ENCODE data around the gene L1CAM.

The L1CAM gene

DNA sequence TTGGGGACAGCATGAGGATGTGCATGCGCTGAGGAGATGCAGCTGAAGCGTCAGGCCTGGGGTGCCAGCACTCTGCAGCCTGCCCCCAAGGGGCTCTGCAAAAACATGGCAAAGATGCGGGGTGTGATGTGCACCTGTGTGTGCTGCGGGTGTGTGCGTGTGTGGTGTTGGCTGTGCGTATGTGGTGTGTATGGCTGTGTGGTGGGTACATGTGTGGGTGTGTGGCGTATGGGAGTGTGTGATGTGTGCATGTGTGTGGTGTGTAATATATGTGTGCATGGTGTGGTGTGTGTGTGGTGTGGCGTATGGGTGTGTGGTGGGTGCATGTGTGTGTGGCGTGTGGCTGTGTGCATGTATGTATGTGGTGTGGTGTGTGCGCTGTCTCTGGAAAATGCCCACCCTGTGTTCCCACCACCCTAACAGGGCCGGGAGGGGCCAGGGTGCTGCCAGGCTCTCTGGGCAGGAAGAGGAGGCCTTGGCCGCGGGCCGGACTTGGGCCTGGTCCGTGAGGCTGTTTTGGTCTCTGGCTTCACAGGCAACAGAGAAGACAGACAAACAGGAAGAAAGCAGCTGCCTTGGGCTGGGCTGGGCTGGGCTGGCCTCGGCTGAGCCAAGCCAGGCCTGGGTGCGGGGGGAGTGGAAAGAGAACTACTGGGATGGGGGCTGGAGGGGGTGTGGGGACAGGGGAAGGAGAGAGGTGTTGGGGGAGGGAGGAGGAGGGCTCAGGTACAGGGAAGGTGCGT lies 17.4 kb upstream of the L1CAM start:
- no peak for DNase-seq

DNA sequence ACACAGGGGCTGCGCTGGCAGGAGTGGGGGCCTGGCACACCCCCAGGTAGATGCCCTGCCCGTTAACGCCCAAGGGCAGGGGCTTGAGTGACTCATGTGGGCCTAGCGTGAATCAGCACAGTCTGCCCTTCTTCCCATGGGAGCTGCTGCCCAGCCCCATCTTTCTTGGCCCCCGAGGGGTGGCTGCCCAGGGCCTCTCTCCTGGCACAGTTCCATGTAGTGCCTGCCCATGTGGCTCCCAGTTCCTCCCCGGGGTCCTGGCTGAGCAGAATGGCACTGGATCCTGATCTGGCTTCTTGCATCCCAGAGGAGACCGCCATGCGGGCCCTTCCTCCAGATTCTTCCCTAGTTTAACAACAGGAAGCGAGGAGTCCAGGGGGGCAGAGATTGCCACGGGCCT lies 16.4 kb upstream of the L1CAM start:
- no peak for DNase-seq

DNA sequence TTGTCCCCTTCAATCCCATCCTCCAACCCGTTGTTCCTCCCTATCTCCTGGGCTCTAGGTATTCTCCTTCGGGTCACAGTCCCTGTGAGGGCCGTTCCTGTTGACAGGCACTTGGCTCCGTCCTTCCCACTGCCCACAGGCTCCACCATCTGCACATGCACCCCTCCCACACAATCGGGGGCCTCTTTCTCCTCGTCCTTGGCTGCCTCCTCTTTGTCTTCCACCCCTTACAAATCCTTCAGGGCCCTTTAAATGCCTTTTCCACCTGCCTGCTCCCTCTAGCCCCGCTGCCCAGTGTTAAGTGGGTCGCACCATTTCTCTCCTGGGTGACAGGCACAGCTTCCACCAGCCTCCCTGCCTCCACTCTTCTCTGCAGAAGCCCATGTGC lies 15.8 kb upstream of the L1CAM start:
- DNase-seq: no peak

DNA sequence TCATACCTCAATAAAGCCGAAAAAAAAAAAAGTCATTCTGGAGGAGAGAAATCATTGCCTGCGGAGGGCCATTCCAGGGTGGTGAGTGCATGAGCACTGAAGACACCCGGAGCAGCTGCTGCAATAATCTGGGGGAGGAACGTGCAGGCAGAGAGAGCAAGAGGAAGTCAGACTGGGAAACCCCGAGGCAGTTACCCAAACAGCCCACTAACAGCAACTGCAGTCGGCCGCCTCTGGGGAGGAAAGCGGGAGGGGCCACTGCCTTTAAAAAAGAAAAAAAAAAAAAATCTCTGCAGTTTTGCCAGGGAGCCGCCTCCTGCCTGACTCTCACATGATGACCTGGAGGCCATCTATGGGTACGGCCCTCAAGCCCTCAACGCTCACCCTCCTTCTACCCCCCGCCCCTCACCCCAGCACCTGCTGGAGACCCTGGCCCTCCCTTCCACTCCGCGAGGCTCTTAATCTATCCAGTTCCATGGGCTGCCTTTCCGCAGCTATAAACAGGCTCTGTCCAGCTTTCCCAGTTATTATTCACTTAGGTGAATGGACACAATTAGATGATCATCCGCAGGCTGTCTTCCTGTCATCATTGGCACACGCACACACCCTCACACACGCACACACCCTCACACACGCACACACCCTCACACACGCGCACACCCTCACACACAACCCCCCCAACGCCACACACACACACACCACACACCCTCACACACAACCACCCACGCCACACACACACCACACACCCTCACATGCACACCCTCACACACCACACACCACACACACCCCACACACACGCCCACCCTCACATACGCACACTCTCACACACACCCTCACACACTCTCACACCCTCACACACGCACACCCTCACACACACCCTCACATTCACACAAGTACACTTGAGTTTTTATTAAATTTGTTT lies 15.1 kb upstream of the L1CAM start:
- no peak for DNase-seq

DNA sequence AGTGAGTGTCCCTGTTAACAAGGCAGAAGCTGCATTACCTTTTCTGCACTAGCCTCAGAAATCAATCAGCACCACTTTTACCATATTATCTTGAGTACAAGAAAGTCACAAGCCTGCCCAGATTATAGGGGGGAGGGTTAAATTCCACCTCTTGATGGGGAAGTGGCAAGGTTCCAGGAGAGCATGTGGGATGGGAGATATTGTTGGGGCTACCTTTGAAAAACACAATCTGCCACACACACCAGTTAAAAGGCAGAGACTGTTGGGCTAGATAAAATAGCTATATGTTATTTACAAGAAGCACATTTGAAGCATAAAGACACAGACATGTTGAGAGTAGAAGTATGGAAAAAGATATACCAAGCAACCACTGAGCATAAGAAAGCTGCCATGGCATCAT lies 11.9 kb upstream of the L1CAM start:
- no peak for DNase-seq

DNA sequence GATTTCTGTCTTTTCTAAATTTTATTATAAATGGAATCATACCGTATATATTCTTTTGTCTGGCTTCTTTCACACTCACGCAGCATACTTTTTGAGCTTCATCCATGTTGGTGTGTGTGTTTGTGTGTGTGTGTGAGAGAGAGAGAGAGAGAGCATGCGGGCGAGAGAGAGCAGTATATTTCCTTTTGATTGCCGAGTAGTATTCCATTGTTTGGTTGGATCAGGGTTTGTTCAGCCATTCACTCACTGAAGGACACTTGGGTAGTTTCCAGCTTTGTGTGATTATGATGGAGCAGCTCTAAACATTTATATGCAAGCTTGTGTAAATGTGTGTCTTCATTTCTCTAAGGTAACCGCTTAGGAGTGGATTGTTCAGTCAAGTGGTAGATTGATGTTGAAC lies 3.1 kb upstream of the L1CAM start:
- no peak for DNase-seq

DNA sequence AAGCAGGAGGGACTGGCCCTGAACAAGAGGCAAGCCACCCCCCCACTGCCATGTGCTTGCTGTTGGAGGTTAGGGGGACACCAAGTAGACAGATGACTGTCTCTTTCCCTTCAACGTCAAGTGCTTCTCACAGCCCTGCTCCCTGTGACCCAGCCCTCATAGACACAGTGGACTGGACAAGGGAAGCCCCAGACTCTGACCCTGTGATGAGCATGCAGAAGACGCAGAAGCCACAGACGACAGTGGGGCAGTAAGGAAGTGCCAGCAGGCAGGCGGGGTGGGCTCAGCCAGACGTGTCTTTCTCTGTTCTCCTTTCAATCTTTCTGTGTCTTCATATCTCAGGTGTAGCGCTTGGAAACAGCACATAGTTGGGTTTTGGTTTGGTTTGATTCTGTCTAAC lies 2.4 kb upstream of the L1CAM start:
- DNase-seq: no peak

DNA sequence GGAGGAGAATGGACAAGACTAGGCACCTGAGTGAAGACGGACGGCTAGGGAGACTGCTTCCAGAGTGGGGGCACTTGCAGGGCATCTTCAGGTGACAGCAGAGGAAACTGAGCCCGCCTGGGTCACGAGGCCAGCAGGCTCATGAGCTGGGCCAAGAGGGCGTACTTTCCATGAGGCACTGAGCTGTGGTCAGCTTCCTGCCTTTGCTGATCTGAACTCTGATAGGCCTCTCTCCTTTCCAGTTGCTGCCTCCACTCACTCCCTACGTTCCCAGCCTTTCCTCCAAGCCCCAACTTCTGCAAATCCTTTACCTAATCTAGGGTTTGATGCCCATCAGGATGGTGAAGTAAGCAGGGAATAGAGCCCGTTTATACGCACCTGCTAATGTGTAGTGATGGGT lies 1.4 kb upstream of the L1CAM start:
- no peak for DNase-seq

DNA sequence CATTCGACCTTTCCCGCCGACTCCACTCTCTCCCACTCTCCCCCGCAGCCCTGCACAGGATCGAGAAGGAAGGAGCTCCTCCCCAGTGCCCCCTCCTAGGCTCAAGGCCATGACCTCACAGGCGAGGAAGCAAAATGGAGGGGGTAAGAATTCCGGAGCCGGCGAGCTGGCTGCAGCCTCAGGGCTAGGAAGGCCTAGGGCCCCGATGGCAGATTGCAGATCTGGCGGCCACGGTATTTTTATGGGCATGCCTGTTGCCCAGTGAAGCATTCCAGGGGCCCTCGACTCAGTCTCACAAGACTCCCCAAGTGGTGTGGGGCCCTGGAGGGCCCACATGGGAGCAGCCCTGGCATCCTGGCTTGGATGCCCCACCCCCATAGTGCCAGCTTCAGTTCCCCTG lies 942 bp upstream of the L1CAM start:
- no peak for DNase-seq

DNA sequence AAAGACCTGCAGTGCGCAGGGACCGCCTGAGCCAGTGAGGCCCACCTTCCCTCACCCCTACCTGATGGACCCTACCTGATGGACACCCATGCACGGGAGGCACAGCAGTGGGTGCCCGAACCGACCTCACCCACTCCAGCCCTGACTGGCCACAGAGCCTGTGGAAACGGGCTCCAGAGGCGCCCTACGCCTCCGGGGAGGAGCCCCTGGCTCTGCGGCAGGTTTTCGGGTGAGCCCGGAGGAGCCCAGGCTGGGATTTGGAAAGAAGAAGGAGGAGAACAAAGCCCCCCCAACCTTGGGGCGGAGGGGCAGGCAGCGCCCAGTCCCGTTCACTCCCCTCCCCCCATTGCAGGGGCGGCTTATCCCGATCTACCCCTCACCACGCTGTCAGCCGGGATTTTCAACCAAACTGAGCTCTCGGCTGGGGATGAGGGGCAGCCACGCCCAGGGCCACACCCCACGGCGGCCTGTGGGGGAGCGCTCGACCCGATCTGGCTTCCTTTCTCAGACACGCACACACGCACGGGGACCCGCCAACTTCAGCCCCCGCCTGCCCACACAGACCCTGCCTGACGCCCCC lies 675 bp downstream of the L1CAM start:
- no peak for DNase-seq

DNA sequence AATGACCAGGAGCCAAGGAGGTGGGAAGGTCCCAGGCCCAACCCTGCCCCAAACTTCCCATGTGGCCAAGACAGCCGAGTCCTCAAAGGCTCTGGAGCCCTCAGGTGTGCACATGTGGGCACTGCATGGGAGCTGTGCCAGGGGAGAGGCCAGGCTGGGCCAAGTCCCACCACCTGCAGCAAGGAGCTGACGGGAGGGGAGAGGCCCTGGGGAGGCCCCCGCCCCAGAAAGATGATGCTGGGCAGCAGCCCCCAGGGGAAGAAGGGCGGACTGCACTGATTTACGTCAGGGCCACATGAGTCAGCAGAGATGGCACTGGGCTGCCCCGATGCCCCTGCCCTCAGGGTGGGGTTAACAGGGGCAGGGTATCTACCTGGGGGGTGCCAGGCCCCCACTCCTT lies 1.4 kb downstream of the L1CAM start:
- no peak for DNase-seq

DNA sequence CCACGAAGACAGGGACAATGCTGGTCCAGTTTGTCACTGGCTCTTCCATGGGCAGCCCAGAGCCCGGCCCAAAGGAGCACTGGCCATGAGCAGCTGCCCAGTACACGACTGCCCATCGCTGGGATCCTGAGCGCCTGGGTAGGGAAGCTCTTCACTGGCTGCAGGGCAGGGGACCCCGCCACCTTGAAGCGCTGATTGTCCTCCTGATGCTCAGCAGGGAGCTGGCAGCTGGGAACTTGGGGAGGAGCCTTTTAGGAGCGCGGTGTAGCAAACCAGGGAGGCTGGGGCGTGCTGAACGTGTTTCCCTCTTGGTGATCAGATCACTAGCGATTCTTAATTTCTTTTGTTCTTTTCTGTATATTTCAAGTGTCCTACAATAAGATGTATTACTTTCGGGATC lies 1.8 kb downstream of the L1CAM start:
- no peak for DNase-seq

DNA sequence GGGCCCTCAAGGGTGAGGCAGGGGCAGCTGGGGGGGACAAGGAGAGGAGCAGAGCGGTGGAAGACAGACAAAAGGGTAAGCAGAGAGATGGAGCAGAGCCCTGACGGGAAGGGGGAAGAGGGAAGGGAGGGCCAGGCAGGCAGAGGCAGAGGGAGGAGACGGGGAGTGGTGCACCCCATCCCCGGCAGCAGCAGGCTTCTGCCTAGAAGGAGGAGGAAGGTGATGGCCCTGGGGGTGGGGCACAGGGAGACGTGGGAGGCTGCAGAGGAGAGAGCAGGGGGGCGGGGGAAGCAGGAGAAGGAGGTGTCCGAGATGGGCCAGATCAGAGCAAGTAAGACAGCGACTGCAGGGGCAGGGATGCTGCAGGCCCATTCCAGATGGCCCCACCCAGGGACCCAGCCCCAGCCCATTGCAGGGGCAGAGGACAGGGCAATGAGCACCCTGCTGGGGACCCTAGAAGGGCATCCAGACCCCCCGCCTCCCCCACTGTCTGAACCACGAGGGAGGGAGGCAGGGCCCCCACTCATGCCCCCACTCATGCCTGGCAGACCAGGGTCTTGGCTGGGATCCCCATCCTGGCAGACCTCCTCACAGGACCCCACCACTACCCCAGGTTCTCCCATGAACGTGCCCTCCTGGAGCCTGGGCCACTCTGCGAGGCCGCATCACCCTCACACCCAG lies 2.7 kb downstream of the L1CAM start:
- no peak for DNase-seq

DNA sequence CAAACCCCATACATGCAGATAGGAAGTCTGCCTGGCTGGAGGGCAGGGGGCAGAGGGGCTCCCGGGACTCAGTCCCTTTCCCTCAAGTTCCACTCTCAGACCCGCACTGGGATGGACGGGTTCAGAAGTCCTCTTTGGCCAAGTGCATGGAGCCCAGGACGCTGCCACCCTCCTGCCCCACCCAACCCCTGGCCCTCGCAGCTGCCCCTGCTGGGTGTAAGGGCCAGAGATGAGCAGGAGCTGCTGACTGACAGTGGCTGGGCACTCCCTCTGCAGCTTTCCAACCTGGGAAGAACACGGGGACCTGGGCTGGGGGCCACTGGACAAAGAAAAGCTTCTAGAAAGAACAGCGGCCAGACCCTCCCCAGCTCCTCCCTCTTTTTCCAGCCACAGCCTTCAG lies 3.4 kb downstream of the L1CAM start:
- DNase-seq: no peak

DNA sequence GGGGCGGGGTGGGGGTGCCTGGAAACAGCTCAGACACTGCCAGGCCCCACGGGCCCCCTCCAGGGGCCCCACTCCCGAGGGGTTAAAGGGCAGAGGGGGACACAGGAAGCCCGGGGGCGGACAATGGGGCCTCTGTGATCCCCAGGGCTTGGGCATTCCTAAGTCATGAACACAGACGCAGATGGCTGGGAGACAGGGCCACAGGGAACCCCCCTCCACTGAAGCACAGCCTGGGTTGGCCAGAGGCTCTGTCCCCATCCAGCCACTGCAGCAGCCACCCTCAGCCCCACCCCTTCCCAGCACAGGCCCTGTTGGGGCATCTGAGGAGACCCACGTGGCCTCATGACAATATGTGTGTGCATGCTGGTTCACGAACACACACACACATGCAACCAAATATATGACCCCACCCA lies 3.9 kb downstream of the L1CAM start:
- no peak for DNase-seq

DNA sequence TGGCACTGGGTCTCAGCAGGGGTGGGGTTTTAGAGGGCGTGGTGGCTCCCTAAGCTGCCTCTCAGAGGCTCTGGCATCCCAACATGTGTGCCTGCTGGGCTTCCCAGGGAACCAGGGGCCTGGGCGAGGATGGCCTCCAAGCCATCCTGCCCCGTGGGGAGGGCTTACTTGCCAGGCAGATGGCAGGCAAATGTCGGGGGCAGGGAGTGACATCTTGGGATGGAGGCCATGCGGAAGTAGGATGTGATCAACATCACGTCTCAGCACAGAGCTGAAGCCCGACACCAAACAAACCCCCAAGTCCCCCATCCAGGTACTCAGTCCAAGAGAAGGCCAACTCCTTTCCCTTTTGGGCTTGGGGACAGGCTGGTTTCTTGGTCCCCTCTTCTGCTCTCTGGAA lies 4.7 kb downstream of the L1CAM start:
- no peak for DNase-seq

DNA sequence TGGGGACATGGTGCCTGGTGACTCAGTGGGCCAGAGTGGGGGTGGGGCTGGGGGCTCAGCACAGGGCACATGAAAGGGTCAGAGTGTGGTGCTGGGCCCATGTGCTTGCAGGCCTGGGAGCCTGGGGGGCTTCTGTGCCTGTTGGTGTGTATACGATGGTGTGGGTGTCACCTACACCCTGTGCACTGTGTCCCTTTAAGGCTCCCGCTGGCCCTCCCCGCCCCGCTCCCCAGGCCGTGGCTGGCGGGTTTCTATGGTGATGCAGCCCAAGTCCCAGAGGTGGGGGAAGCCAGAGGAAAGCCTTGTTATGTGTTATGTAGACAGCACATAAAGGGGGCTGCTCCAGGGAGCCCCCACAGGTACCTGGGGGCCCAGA lies 5.5 kb downstream of the L1CAM start:
- no peak for DNase-seq

DNA sequence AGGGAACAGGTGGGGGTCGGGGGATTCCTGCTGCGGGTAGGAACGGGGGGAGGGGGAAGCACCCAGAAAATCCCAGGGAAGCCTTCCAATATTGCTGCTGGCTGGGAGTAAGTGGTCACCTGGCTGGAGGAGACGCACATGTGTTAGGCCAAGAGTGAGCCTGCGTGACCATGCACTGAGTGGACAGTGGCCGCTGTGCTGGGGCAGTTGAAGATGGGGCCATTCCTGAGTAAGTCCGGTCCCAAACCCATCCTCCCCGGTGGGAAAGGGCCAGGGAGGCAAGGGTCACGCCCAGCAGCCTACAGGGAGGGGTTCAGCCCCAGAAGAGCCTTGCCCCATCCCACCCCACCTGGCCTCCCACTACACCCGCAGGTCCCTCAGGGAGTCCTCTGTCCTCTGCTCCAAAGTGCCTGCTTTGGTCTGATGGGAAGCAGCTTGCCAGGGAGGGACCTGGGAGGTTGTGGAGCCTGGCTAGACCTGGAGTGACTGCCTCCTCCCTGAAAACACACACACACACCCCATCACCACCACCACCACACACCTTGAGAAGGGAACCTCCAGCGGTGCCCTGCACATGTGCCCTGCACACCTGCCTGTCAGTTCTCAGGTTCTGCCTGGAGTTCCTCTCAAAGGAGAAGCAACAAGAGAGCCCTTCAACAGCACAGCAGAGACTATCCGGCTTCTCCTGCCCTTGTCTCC lies 6.1 kb downstream of the L1CAM start:
- no peak for DNase-seq

DNA sequence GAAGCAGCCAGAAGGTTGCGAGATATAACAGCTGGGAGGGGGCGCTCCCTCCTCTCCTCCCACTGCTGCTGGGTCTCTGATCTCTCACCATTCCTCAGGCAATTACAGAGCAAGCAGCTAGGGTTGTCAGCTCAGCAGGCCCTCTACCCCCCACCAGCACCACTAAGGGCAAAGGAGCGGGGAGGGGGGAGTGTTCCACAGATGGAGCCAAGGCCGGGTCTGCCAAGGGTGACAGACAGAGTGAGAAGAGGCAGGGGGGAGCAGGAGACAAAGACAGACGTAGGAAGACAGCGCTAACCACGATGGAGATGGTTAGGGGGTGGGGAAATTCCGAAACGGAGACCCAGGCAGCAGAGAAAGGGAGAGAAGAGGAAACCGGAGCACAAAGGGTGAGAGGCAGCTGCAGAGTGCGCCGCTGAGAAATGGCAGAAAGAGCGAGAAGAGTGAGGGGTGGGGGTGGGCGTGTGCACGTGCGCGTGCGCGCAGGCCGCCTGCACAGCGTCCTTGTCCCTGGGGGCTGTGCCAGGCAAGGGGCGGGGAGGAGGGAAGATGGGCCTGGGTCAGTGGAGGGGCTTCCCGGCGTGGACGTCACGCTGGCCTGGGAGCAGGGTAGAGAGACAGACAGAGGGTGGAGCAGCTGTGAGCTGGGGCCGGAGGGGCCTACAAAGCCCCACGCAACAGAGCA lies 6.9 kb downstream of the L1CAM start:
- no peak for DNase-seq

DNA sequence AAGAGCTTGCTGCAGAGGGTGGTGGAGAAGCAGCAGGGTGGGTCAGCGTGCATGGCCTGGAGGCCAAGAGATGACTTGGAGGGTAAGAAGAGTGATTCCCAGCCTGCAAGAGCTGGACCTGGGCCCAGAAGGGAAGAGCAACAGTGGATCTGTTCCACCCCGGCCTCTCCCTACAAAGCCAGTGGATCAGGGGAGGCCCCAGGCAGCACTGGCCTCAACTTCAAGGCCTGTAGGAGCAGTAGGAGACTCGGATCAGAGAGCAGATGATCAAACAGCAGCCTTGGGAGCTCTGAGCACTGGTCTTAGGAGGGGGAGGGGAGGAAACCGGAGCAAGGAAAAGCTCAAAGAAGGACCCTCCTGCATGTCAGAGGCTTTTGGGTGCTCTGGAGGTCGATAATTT lies 7.6 kb downstream of the L1CAM start:
- no peak for DNase-seq

DNA sequence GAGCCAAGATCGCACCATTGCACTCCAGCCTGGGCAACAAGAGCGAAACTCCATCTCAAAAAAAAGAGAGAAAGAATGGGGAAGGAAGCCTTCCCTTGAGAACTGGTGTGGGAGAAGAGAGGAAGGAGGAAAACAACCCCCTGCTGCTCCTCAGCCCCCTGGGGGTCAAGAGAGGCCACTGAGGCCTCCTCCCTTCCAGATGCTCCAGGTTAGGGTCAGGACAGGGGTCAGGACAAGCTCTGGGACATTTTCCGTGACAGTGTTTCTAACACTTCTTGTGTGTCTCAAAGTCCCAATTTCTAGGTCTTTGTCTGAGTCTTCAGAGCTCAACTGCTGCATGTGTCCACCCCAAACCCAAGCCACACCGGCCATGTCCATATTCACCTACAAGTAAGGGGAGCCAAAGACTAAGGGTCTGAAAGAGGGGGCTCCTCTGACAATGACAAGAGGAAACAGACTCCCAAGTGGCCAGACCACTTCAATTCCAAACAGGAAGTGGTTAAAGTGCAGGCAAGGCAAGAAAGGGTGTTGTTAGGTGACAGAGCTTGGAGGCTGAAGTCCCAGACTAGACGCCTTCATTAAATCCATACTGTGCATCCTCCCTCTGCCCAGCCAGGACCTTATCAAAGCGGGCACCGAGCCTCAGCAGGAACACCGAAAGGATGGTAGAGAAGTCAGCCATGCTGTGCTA lies 8.3 kb downstream of the L1CAM start:
- no peak for DNase-seq

DNA sequence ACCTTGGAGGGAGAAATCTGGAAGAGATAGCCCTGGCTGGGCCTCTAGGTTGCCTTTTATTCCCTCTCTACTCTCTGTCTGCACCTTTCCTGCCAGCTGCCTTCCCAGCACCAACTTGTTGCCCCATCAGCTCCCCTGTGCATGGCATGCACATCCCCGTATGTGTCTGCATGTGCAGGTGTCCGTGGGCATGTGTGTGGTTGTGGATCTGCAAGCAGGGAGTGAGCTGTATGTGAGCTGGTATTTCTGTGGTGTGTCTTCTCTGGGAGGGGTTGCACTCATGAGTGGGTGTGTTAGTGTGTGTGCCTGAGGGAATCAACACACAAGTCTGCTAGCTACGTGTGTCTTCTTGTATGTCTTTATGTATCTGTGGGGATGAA lies 9.9 kb downstream of the L1CAM start:
- no peak for DNase-seq
